CD4-positive, alpha-beta T cell (primary cell): ENCODE measurements around the gene RIOX2. TPM values are rescaled to one million over a fixed set of nuclear protein-coding genes. Genes with fewer than 3 reads are reported as not detected.

Experiments used
- ATAC-seq: fragments of 200-7000 bp; cut with Tn5 transposase; one replicate; pipeline ENCODE4 v1.10.0; 2022; ENCODE audit warnings: mild to moderate bottlenecking; ENCODE audit not compliant: poor library complexity
- CTCF ChIA-PET: fragments of 350-600 bp; sonication (Branson Sonifier 250); formaldehyde crosslinking; loops from one replicate; lab custom pipeline; 2021; ENCODE audit warnings: antibody characterized with exemption, inconsistent platforms; lab: Charles Lee
- POLR2A ChIA-PET: fragments of 350-600 bp; sonication (Branson Sonifier 250); formaldehyde crosslinking; loops from one replicate; lab custom pipeline; 2021; ENCODE audit warnings: antibody characterized with exemption, inconsistent platforms; lab: Charles Lee
- DNase-seq, 14 experiments: peaks; one replicate each; pipeline ENCODE4 v3.0.0-alpha.2; 2013 to 2020; ENCODE audit warnings: mixed read lengths in 2 of 14
- H3K27ac ChIP-seq, 2 donors: one replicate each; pipeline versions ENCODE4 v1.5.1 to v1.7.0; 2013; ENCODE audit warnings: low read length in 2 of 2, low read depth in 1 of 2, mild to moderate bottlenecking in 1 of 2
- H3K27me3 ChIP-seq, 2 experiments: 1 replicate in 1 of 2; 2 replicates in 1 of 2; pipeline versions ENCODE4 v1.6.1 to v1.7.0; 2013; ENCODE audit warnings: low read length in 2 of 2, control low read depth in 1 of 2, mild to moderate bottlenecking in 1 of 2, moderate library complexity in 1 of 2; ENCODE audit not compliant: insufficient read depth in 2 of 2, control insufficient read depth in 1 of 2
- H3K36me3 ChIP-seq: one replicate; pipeline ENCODE4 v1.6.1; 2013; ENCODE audit warnings: low read length, control low read depth; ENCODE audit not compliant: insufficient read depth
- H3K4me1 ChIP-seq: one replicate; pipeline ENCODE4 v1.6.1; 2013; ENCODE audit warnings: low read length, control low read depth; ENCODE audit not compliant: insufficient read depth
- H3K4me3 ChIP-seq: one replicate; pipeline ENCODE4 v1.5.1; 2013; ENCODE audit warnings: mild to moderate bottlenecking, low read length, moderate library complexity
- H3K9me3 ChIP-seq, 2 experiments: 1 replicate in 1 of 2; 2 replicates in 1 of 2; pipeline versions ENCODE4 v1.6.1 to v1.7.0; 2013; ENCODE audit warnings: low read length in 2 of 2, mild to moderate bottlenecking in 2 of 2, control low read depth in 1 of 2, moderate library complexity in 1 of 2; ENCODE audit not compliant: control insufficient read depth in 1 of 2, insufficient read depth in 1 of 2
- H3K27ac Mint-ChIP-seq: one replicate; pipeline ENCODE4 v1.8.0; 2020; ENCODE audit warnings: mixed read lengths
- H3K27me3 Mint-ChIP-seq: one replicate; pipeline ENCODE4 v1.8.0; 2021; ENCODE audit warnings: mixed read lengths
- H3K36me3 Mint-ChIP-seq: one replicate; pipeline ENCODE4 v1.8.0; 2021; ENCODE audit warnings: low read depth, mixed read lengths
- H3K4me1 Mint-ChIP-seq: one replicate; pipeline ENCODE4 v1.8.0; 2021; ENCODE audit warnings: low read depth, mixed read lengths
- H3K4me3 Mint-ChIP-seq: one replicate; pipeline ENCODE4 v1.8.0; 2020; ENCODE audit warnings: mild to moderate bottlenecking, mixed read lengths
- H3K9me3 Mint-ChIP-seq: one replicate; pipeline ENCODE4 v1.8.0; 2020; ENCODE audit warnings: mixed read lengths
- CTCF ChIP-seq: fragments of 200-600 bp; IDR thresholded peaks from one replicate; pipeline ENCODE4 v1.8.0; 2022; ENCODE audit warnings: antibody characterized with exemption, mild to moderate bottlenecking
- intact Hi-C, 2 experiments: fragments of 100-400 bp; cut with DNase I in 1 of 2; cut with micrococcal nuclease in 1 of 2; formaldehyde crosslinking; loops; one replicate each; pipeline versions ENCODE4 v1.15.1 to v1.9.0; 2023 to 2025; cut with DNase I, micrococcal nuclease
- polyA plus RNA-seq, 2 donors: library from polyadenylated mRNA; unstranded; fragments of 120-200 nt; gene quantifications; one replicate each; pipeline ENCODE4 v1.2.1, GENCODE V29; 2013
- total RNA-seq, 174 experiments: library from RNA in 2 of 174; stranded (reverse) in 2 of 174; gene quantifications; one replicate each; pipeline ENCODE4 v1.2.3 and lab custom pipeline; 2021 to 2026

Gene RIOX2
- total RNA-seq: 10 to 100 TPM; 13.1 to 13.5 TPM
- polyA plus RNA-seq (2013, experiment 1 of 2): 30.1 TPM
- polyA plus RNA-seq (2013, experiment 2 of 2): 31.7 TPM
- 19.5 to 130 (median 58.8) reads per million in 172 experiments for total RNA-seq (lab: John Stamatoyannopoulos, UW)

GRCh38 chr3:97971679-97972567 is at the start of gene RIOX2:
Gene RIOX2, minus strand, starts transcription at chr3:97972431. Its CDS starts 4,838 bp downstream, at chr3:97967593.
- Mint-ChIP-seq H3K4me3 (peak within 1 kb of the TSS; percentile 91), H3K27me3 (no peaks in the 10 kb centered on the region), H3K4me1 (peaks cover 72% of the 10 kb centered on the region), H3K9me3 (no peaks in the 10 kb centered on the region), H3K36me3 (peaks cover 20% of the 10 kb centered on the region), H3K27ac (peak within 1 kb of the TSS; percentile 91)
- CTCF ChIA-PET: interaction anchor here (0.7 to 1.5 kb wide), 2 partner anchors 68 to 151 kb away, joined by 3 to 6 read pairs; partner anchors contain the start of gene CRYBG3
- Histone ChIP-seq H3K27me3 (no peaks in the 10 kb centered on the region), H3K27ac (peak within 1 kb of the TSS in 1 of 2 donors; percentile 37), H3K4me3 (peak within 1 kb of the TSS; percentile 63), H3K4me1 (peaks cover 34% of the 10 kb centered on the region), H3K36me3 (peaks cover 11% of the 10 kb centered on the region), H3K9me3 (no peaks in the 10 kb centered on the region)
- DNase-seq (peak; percentile 52 to 91 (median 72)), ATAC-seq (peak; percentile 93)
- no peak for TF ChIP-seq CTCF
- POLR2A ChIA-PET: interaction anchor here (0.6 to 2.0 kb wide), 12 partner anchors 11 to 208 kb away, joined by 3 to 20 read pairs (median 3); partner anchors contain the start of genes ARL6 and CRYBG3
- intact Hi-C loops: loop anchor here (5.0 to 10.0 kb wide), 6 partner anchors 57 to 923 kb away; partner anchors contain the start of genes CLDND1 (in 1 of the 2), CRYBG3 (in 1 of the 2) and GABRR3 (in 1 of the 2)

- intact Hi-C loops: loop anchor here (5.0 to 10.0 kb wide), 3 partner anchors 78 to 1158 kb away; no protein-coding TSS in a partner anchor
- Mint-ChIP-seq H3K27ac (no peak overlapping the region), H3K9me3 (no peaks in the 10 kb centered on the region), H3K27me3 (peaks cover 3% of the 10 kb centered on the region), H3K4me1 (peaks cover 6% of the 10 kb centered on the region), H3K4me3 (no peak overlapping the region), H3K36me3 (no peaks in the 10 kb centered on the region)
- Histone ChIP-seq H3K9me3 (no peaks in the 10 kb centered on the region), H3K27me3 (no peaks in the 10 kb centered on the region), H3K4me3 (no peak overlapping the region), H3K27ac (no peak overlapping the region), H3K36me3 (no peaks in the 10 kb centered on the region), H3K4me1 (peaks cover 2% of the 10 kb centered on the region)
- ChIA-PET CTCF (interaction anchor here (0.7 to 1.3 kb wide), 3 partner anchors 20 to 223 kb away, joined by 3 to 4 read pairs (median 3); no protein-coding TSS in a partner anchor), POLR2A (no interaction called here)
- no peak for TF ChIP-seq CTCF
- ATAC-seq (no peak), DNase-seq (no peak)
Observed at GRCh38 chr3:98020412-98020811, 48.2 kb upstream of the RIOX2 start.

- CTCF ChIA-PET: no interaction called here
- TF ChIP-seq CTCF: no peak
- Mint-ChIP-seq H3K9me3 (no peaks in the 10 kb centered on the region), H3K36me3 (no peaks in the 10 kb centered on the region), H3K4me3 (no peak overlapping the region), H3K4me1 (peaks cover 4% of the 10 kb centered on the region), H3K27me3 (peaks cover 3% of the 10 kb centered on the region), H3K27ac (no peak overlapping the region)
- POLR2A ChIA-PET: no interaction called here
- intact Hi-C loops: no loop called here
- DNase-seq (no peak), ATAC-seq (no peak)
- Histone ChIP-seq H3K9me3 (no peaks in the 10 kb centered on the region), H3K27ac (no peak overlapping the region), H3K4me3 (no peak overlapping the region), H3K36me3 (no peaks in the 10 kb centered on the region), H3K4me1 (peaks cover 2% of the 10 kb centered on the region), H3K27me3 (no peaks in the 10 kb centered on the region)
Observed at GRCh38 chr3:98018301-98018700, 46.1 kb upstream of the RIOX2 start.
